Femur (tissue), 1 donor: ENCODE results near the gene TEX35.

Experiments used
- DNase-seq: peaks from one replicate; pipeline ENCODE4 v3.0.0-alpha.2; 2017

TEX35 gene

DNA sequence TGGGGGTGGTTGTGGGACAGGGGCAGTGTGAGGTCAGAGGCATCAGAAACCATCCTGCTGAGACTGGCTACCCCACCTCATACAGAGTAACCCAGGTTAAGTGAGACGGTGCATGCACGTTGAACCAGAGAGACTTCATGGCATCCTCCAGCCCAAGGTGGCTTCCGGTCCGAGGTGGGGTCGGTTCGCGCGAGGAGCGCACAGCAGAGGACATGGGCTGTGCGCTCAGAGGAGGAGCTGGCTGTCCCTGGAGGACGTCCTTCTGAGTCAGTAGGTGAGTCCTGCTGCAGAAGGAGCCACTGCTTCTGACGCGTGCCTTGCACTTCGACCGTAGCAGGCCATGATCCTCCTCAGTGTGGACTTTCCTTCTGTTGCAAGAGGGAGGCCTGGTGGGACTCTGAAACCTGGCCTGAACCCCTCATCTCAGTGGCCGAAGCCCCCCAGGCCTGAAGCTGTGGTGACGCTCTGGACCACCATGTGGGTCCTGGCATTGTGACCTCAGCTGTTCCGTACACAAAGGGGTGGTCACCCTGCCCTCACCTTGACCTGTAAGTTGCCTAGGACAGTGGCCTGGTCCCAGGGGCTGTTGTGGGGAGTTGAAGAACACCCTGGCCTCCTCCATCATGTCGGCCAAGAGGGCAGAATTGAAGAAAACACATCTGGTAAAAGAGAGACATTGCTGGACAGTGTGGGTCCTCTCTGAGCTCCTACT is at the start of gene TEX35:
Gene TEX35, plus strand, starts transcription at position 544 of the 712 bp plus-strand sequence. Its CDS starts 80 bp downstream, at position 624.
- no peak for DNase-seq

DNA sequence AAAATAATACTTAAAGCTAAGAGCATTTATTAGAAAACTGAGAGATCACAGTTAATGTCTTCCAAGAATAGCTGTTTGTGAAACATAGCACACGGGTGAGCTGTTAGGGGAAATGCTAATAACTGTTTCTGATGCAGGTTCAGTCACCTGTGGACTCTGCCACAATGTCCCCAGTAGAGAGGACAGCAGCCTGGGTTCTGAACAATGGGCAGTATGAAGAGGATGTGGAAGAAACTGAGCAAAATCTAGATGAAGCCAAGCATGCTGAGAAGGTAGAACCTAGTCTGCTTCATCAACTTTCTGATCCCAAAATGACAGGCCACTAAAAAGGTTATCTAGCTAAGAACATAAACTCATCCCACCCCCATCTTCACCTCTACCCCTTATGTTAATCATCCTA is 48.8 kb upstream of the TEX35 start:
- DNase-seq = no peak

DNA sequence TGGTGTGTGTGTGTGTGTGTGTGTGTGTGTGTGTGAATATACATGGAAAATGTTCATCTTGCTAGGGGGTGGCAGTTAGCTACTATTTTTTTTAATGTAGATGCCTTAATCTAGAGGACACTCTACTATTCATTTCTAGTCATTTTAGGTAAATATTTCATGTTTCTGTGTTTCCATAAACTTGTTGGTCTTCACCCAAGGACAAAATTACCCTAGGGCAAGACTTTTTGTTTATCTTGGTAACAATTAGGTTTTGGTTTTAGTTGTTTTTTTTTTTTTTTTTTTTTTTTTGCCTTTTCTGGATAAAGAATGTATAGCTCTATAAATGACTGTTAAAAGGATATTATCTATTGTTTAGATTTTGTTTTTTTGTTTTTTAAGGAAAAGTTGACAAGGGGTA is 48.3 kb upstream of the TEX35 start:
- no peak for DNase-seq

DNA sequence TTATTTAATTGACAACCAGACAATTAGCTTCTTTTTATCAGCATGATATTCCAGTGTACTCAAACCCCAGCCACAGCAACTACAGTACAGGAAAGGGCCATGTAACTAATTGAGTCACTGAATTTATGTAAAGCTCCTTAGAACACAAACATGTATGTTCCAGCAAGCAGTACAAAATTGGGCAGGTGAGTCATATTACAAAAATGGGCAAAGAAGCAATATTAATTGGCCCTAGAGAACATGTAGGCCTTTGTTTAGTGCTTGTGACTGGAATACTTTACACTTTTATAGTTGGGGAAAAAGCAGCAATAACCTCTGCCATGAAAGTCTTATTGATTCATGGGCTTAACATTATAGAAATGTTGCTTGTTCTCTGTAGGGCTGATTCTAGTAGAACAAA is 47.9 kb upstream of the TEX35 start:
- DNase-seq = no peak

DNA sequence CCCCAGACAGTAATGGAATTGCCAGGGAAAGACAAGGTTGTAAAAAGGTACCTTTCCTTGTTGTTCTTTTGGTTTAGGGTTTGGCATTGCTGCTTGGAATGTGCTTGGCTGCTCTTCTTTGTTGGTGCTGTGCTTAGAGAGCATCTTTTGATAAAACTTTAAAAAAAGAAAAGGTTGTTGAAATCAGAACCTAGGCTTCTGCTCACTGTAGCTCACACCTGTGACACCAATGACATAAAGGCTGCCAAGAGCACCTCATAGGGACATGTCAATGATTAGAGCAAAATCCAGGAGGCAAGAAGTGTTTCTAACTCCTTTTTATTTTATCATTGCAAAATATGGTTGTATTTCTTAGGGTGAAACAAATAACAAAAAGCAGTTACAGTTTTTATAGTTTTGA is 45.1 kb upstream of the TEX35 start:
- no peak for DNase-seq

DNA sequence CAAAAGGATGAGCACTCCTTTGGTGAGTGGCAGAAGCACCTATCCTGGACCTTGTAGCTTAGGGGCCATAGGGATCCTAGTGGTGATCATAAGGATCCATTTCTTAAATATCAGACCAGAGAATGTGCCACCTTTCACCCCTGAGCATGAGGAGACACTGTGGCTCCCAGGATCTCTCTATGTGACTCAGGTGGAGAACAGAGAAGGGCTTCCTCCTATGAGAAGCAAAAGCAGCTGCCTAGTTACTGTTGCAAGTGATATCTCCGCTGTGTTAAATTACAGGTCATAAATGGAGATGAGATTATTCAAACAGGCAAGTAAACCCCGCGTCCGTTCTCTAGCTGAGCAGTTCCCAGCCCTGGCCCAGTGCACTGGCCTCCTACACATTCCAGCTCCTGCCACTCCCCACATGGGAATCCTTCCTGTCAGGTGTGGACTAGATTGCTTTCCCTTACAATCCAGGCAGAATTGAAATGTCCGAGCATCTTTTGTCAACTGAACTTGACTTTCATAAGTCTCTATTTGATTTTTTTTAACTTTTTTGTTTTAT is 42.4 kb upstream of the TEX35 start:
- no peak for DNase-seq

DNA sequence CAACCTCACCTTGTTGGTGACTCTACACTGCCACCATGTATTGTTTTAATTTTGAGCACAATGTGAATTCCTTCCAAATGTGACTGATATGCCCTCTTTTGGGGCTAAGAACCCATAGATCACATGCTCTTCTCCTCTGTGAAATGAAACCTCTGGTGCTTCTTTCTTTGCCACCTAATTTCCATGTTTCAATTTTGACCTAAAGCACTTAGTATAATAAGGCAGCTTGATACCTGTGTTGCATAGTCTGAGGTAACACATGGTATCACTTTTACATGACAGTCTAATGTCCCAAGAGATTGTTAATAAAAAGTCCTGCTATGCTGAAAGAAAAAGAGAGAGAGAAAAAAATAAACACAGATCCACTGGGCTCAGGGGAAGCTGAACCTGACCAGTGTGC is 40.4 kb upstream of the TEX35 start:
- no peak for DNase-seq

DNA sequence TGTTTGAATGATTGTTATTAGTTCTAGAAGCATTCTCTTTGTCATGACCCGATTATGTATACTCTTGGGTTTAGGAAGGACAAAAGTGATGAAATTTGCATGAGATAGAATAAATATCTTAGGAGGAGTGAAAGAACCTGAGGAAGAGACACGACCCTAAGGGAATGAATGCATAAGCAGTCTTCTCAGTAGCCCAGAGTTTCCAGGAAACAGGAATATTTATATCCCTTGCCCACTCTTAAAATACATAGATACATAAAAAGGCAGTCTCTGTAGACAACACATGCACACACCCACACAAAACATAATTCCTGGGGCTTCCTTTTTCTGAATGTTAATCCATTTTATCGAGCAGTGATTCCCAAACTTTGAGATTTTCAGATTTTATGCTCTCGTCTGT is 35.5 kb upstream of the TEX35 start:
- no peak for DNase-seq

DNA sequence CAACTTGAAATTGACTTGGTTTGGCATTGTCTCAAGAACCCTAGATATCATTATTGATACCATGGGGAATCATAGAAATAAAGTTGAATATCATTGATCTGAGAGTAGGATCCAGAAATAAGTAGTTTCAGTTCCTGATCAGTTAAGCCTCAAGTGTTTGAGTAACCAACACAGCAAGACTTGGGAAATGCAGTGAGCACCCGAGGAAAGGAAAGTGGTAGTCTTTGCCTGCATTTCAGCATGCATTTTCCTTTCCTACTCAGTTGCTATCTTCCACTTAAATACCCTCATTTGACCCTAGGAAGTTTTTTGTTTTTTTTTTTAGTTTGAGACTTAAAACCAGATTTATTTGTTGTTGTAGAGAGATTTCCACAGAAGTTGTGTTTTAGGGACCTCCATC is 35.1 kb upstream of the TEX35 start:
- no peak for DNase-seq

DNA sequence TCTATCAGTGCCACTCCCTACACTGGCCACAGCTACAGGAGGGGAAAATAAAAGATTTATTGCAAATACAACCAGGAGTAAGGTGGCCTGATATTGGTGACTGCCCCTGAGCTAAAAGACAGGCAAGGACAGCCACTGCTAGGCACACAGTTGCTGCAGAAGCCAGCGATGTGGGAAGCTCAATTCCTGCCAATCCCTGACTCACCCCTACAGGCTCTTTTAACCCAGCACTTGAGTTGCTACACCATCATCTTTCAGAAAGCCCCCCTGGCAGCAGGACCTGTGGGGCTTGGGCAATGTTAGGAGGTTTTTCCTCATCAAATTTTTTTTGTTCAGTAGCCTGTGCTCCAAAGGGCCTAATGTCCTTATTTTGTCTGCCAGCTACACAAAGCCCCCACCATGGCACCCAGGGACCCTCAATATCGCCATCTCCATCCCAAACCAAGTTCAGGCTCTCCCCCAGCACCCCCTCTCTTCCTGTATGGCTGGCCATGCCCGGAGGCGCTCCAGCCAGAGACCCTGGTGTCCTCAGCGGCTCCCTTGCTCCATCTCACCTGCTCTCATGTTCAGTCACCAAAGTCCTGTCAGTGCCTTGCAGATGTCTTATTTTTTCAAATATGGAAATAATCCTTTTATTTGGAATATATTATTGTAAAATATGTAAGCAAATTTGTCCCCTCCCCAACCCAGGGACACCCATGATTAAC is 29.5 kb upstream of the TEX35 start:
- DNase-seq = no peak

DNA sequence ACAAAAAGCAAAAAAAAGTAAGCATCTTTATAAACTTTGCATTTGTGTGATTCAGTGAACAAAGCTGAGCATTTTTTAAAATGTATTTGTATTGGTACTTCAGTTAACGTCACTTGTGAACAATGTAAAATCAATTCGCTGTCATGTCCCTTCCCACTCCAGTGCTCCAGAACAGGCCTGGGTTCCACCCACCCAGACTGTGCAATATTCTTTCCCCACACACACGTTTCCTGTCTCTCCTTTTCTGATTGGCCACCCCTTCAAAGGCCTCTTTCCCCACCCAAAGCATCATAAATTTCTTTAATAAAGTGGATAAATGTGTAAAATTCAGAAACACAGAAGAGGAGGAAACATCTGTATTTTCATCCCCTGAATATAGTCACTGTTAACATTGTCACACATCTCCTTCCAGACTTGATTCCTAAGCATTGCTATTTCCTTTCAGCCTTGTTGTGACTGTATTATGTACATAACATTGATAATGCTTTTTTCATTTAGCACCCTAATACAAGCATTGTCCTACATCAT is 28.1 kb upstream of the TEX35 start:
- no peak for DNase-seq

DNA sequence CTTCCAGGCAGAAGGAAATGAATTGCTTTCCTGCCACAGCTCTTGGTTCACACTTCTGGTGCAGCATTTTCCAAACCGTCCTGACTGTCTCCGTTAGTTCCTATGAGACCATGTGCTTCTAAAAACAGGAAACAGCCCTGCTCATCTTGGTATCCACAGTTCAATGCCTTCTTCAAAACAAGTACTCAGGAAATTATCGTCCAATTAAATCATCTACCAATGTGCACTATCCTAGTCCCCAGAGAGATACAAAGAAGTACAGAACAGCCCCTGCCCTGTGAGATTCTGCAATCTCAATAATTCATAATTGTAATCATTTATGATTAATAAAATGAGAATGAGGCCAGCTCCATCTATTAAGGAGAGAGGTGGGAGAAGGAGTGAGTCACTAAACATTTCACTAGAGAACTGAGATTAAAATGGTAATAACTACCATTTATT is 27.3 kb upstream of the TEX35 start:
- DNase-seq = no peak

DNA sequence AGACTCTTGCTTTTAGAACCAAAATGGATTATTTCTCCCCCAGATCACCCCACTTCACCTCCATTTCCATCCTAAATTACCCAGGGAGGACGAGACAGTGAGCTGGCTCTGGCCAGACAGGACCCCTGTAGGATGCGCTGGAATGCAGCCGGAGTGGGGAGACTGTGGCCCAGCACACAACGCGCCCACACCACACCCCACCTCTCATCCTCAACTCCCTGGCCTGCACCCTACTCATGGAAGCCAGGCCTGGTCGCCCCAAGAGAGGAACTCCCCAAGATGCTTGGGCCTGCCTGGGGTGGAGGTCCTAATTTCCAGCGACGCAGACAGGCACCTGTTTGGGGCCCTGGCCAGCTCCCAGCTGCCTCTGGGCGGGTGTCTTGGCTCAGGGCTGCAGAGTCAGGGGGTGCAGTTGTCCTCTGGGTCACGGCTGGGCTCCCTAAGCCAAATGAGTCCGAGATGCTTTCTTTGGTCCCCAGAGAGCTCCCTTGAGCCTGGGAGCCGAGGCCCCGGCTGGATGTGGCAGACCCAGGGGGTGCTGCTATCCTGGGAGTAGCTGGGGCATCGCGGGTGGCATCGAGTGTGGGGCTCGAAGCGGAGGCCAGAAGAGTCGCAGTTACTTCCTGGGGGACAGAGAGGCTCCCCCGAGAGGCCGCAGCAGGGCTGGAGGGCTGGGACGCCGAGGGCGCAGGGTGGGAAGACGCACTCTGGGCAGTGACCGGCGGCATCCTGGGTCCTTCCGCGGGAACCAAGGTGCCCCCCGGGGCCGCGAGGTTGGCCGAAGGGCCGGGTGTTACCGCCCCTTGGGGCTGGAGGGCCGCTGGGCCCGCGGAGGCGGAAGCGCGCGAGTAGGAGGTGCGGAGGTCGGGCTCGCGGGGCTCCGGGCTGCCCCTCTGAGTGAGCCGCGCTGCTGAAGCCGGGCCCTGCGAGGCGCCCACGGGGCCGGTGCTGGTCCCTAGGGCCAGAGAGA is 26.5 kb upstream of the TEX35 start:
- no peak for DNase-seq

DNA sequence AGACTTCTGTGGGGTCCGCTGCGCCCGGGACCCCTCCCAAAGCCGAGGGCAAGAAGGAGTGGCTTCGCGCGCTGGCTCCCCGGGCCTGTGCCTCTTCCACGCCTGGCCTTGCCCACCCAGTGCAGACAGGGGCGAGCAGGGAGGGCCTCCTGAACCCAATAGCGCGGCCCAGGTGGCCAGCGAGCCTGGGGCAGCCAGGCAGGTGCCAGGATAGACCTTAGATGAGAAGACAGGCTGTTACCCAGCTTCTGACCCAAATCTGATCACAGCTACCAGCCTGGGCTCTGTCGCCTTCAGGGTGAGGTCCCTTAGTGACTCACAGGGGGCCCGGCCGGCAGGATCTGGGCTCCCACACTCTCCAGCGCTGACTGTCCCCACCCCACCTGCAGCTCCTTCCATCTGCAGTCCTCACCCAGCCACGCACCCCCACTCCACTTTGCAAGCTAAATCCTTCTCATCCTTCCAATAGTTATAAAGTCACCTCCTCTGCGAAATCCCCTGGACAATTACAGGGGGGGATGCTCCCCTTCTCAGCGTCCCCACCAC is 25.8 kb upstream of the TEX35 start:
- DNase-seq = no peak

DNA sequence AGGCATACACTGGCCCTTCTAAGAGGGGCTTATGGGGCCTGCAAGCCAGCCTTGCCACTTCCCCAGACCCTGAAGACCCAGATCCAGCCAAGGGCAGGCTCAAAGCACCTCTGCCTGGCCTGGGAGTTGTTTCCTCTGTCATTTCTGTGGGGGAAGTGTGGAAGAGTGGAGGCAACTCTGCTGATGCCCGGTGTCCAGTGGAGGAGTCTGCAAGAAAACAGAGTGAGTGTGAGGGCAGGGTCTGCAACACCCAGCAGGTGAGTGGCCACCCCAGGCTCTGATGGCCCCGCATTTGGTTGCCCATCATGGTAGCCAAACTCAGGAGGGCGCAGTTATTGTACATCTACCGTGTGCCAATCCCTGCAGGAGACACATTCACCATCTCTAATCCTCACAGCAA is 24.5 kb upstream of the TEX35 start:
- DNase-seq = no peak

DNA sequence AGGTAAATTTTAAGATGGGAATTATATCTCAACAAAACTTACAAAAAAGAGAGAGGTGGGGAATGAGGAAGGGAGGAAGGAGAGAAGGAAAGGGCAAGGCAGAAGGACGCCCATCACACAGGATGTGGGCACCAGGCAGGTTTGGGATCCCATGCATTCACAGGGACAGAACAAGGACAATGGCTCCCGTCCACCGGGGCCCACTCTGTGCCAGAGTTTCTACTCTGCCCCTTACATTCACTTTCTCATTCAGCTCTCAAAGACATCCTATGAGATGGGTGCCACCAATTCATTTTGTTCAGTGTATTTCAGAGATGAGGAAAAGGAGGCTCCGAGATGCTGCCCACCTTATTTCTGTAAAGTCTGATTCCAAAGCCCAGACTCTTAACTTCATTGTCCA is 23.5 kb upstream of the TEX35 start:
- no peak for DNase-seq

DNA sequence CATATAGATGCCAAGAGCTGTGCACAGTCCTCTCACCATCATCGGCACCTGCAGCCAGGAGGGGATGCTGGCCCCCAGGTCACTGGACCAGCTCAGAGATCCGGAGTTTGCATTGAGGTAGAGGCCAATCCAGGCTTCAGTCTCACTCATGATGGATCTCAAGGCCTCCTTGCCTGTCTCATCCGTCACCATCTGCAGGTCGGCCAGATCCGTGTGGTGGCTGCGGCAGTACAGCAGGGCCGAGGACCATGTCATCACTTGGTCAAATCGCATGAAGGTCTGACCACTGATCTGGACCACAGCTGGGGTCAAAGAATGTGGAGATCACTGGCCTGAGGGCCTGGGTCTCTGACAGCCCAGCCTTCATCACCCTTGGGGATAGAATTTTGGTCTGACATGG is 22.8 kb upstream of the TEX35 start:
- no peak for DNase-seq

DNA sequence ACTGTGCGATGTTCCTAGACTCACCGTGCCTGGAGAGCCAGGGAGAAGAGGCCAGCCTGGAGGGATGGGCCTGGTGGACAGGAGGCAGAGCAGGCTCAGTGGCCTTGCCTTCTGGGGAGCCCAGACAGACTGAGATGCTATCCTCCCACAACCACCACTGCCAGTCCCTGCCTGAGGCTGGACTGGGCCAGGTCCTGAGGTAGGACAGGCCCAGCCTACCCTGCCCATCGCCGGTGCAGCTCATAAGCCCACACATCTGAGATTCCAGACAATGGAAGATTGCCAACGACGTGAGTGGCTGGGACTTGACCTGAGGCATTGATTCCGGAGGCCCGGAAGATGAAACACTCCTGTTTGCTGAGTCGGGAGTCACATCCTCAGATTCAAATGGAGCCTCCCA is 21.9 kb upstream of the TEX35 start:
- no peak for DNase-seq

DNA sequence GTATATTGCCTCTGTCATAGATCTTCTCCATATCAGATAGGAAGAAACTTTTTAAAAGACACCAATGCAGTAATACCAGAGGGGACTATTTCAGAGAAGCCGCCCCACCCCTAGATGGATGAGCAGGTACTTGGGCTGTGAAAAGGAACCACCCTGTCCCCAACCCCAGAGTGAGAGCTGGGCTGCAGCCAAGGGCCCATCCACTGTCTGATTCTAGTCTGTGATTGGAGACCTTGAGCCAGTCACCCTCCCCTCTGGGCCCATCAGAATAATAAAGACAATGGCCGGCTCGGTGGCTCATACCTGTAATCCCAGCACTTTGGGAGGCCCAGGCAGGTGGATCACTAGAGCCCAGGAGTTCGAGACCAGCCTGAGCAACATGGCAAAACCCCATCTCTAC is 21.2 kb upstream of the TEX35 start:
- DNase-seq = no peak

DNA sequence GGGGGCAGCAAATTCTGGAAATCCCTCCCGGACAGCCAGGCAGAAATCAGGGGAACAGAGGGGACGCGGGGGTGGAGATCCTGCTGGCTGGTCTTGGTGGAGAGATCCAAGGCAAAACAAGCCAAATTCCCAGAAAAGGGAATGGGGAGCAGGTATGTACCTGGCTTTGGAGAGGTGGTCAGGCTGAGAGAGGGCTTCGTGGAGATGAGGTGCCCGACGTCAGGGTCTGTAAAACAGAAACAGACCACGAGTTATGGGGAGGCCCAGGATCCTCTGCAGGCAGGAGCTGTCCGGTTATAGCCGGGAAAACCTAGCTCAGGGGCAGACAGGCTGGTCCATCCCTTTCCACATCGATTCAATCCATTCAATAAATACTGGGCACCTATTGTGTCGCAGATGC is 20.6 kb upstream of the TEX35 start:
- DNase-seq = no peak

DNA sequence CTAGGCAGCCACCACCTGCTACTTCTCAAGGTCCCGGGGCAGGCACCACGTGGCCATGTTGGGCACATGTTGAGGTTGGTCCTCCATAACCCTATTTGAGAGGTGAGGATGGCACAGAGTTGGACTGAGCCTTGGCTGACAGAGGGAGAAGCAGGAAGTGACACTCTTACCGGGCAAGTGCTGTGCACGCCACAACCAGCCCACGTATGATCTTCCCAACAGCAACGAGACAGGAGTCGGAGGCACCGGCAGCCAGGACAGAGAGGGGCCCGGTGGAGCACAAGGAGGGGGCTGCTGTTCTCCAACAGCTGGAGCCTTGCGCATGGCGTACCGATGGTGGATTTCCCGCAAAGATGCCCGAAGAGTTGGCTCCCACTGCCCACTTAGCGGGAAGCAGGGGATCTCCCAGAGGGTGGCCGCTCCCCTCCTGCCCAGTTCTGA is 19.6 kb upstream of the TEX35 start:
- DNase-seq = no peak

DNA sequence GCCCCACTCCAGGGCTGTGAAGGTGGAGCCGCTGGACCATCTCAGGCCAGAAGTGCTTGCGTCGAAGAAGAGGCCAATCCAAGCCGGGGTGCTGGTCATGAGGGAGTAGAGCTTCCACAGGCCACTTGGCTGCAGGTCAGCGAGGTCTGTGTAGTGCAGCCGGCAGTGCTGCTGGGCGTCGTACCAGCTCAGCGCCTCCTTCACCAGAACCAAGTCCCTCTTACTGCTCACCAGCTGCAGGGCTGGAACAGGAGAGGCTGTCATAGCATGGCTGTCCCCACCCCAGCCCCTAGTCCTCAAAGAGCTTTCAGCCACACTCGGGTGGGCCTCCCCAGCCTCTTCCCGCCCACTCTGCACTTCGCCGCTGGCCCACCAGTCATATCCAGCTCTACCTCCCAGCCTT is 18.3 kb upstream of the TEX35 start:
- no peak for DNase-seq

DNA sequence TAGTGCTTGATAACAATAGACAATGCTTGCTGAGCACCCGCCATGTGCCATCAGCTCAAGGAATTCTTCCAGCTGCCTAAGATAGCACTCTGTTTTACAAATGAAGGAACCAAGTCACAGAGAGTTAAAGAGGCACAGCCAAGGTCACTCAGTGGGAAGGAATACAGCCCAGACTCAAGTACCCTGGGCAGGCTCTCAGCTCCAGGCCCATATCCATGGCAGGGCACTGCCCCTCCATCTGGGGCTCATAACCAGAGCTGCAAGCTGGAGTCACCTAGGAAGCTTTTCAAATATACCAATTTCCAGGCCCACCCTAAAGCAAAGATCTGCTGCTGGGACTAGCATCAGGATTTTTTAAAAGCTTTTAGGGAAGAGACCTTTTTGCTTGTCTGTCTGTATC is 17.8 kb upstream of the TEX35 start:
- no peak for DNase-seq
